K562 (cell line): ENCODE data around the gene EFHC1. TPM values are rescaled to one million over a fixed set of nuclear protein-coding genes. Genes with fewer than 3 reads are reported as not detected.

ENCODE experiments used
- ATAC-seq: fragments of 200-7000 bp; cut with Tn5 transposase; 3 replicates; pipeline ENCODE4 v1.9.1; 2020; ENCODE audit warnings: moderate library complexity
- BruUV-seq: library from RNA; stranded (reverse); fragments of 400-500 nt; replicated peaks from 2 replicates; lab custom pipeline; 2021; lab: Mats Ljungman, UMichigan
- CTCF ChIA-PET: fragments of 300-600 bp; formaldehyde crosslinking; extraction: SDS; loops from one replicate; lab custom pipeline; 2021; ENCODE audit warnings: low intra/inter-chr PET ratio; lab: Yijun Ruan, JAX
- POLR2A ChIA-PET: fragments of 300-600, 350-650 bp; sonication (Branson Sonifier 250); formaldehyde crosslinking; extraction: SDS; loops from one replicate; lab custom pipeline; 2021; ENCODE audit warnings: antibody characterized with exemption, inconsistent platforms; lab: Yijun Ruan, JAX
- DNase-seq, 4 experiments: peaks; one replicate each; pipeline versions ENCODE4 v3.0.0 to v3.0.0-alpha.2; 2011 to 2018; ENCODE audit warnings: low spot score in 3 of 4, mixed read lengths in 3 of 4; ENCODE audit errors: extremely low read depth in 1 of 4
- FAIRE-seq: peaks from 2 replicates; lab custom pipeline; 2011; peaks lifted over from hg19 to GRCh38; lab: Jason Lieb, UNC
- H2AFZ ChIP-seq: 2 replicates; pipeline ENCODE4 v1.6.0; 2011; ENCODE audit warnings: low read depth, low read length, control low read depth, inconsistent platforms
- H3K27ac ChIP-seq: fragments of 200-600 bp; 3 replicates; pipeline ENCODE4 v1.8.0; 2011; ENCODE audit warnings: low read depth, mild to moderate bottlenecking, control low read depth, inconsistent platforms, low read length, moderate library complexity, mixed read lengths; ENCODE audit errors: extremely low read depth
- H3K27me3 ChIP-seq, 2 experiments: fragments of 300-600 bp in 1 of 2; 2 replicates in 1 of 2; 3 replicates in 1 of 2; pipeline versions ENCODE4 v1.6.0 to v1.8.0; 2011; ENCODE audit warnings: inconsistent platforms in 2 of 2, low read length in 2 of 2, mild to moderate bottlenecking in 1 of 2, mixed read lengths in 1 of 2, moderate library complexity in 1 of 2; ENCODE audit not compliant: control insufficient read depth in 2 of 2, insufficient read depth in 2 of 2
- H3K36me3 ChIP-seq: fragments of 300-600 bp; 3 replicates; pipeline ENCODE4 v1.8.0; 2011; ENCODE audit warnings: mild to moderate bottlenecking, low read length, inconsistent platforms; ENCODE audit not compliant: control insufficient read depth, insufficient read depth
- H3K4me1 ChIP-seq, 2 experiments: fragments of 200-600 bp in 1 of 2; replicated peaks in 1 of 2; 2 replicates in 1 of 2; 3 replicates in 1 of 2; pipeline versions ENCODE4 v1.5.1 to v1.8.0; 2011; ENCODE audit warnings: inconsistent platforms in 2 of 2, low read length in 2 of 2, mild to moderate bottlenecking in 1 of 2, mixed read lengths in 1 of 2, moderate library complexity in 1 of 2; ENCODE audit not compliant: control insufficient read depth in 2 of 2, insufficient read depth in 2 of 2
- H3K4me2 ChIP-seq: 2 replicates; pipeline ENCODE4 v1.6.1; 2011; ENCODE audit warnings: low read length, control low read depth, inconsistent platforms, mixed read lengths; ENCODE audit not compliant: insufficient read depth
- H3K4me3 ChIP-seq: fragments of 200-600 bp; sonication (generic), shearing (Covaris generic); 2 replicates; pipeline ENCODE4 v1.5.1; 2016; ENCODE audit warnings: control low read depth, inconsistent platforms
- H3K79me2 ChIP-seq: fragments of 200-600 bp; 3 replicates; pipeline ENCODE4 v1.8.0; 2011; ENCODE audit warnings: low read length, inconsistent platforms; ENCODE audit not compliant: control insufficient read depth, insufficient read depth
- H3K9ac ChIP-seq, 2 experiments: 2 replicates each; pipeline versions ENCODE4 v1.6.0 to v1.6.1; 2011; ENCODE audit warnings: low read depth in 2 of 2, low read length in 2 of 2, control low read depth in 1 of 2, inconsistent platforms in 1 of 2, mild to moderate bottlenecking in 1 of 2, mixed read lengths in 1 of 2; ENCODE audit not compliant: insufficient read depth in 1 of 2
- H3K9me1 ChIP-seq: one replicate; pipeline ENCODE4 v1.6.0; 2011; ENCODE audit warnings: inconsistent platforms, mild to moderate bottlenecking, low read length, moderate library complexity; ENCODE audit not compliant: control insufficient read depth, insufficient read depth
- H3K9me3 ChIP-seq: replicated peaks from 2 replicates; pipeline ENCODE4 v1.5.1; 2011; ENCODE audit warnings: low read depth, low read length, inconsistent platforms; ENCODE audit not compliant: control insufficient read depth, insufficient read depth
- H4K20me1 ChIP-seq: replicated peaks from 2 replicates; pipeline ENCODE4 v1.6.1; 2011; ENCODE audit warnings: low read length, inconsistent platforms, mixed read lengths; ENCODE audit not compliant: control insufficient read depth, insufficient read depth
- CBFA2T2 ChIP-seq: fragments of 450-650 bp; conservative IDR thresholded peaks from 2 replicates; pipeline ENCODE4 v1.6.1; 2017; ENCODE audit warnings: mild to moderate bottlenecking
- CBFA2T3 ChIP-seq: fragments of 450-650 bp; IDR thresholded peaks from 2 replicates; pipeline ENCODE4 v1.6.1; 2017
- CEBPB ChIP-seq: fragments of 450-650 bp; IDR thresholded peaks from 2 replicates; pipeline ENCODE4 v1.6.1; 2016; ENCODE audit warnings: missing genetic modification characterization, missing compliant biosample characterization
- CGGBP1 ChIP-seq: fragments of 250-450 bp; sonication (Bioruptor Pico); IDR thresholded peaks from 2 replicates; pipeline ENCODE4 v1.9.0; 2021; ENCODE audit warnings: mild to moderate bottlenecking
- PHTF2 ChIP-seq: fragments of 250-450 bp; sonication (Bioruptor Pico); IDR thresholded peaks from 2 replicates; pipeline ENCODE4 v1.5.0; 2021; ENCODE audit warnings: mild to moderate bottlenecking
- SMAD2 ChIP-seq: fragments of 150-350 bp; IDR thresholded peaks from 2 replicates; pipeline ENCODE4 v1.6.1; 2014; ENCODE audit warnings: low read depth, mild to moderate bottlenecking, low read length
- SNIP1 ChIP-seq: fragments of 450-650 bp; IDR thresholded peaks from 2 replicates; pipeline ENCODE4 v1.7.1; 2017; ENCODE audit warnings: low read depth, mild to moderate bottlenecking
- TEAD4 ChIP-seq, 2 experiments: sonication (generic) in 1 of 2; formaldehyde crosslinking in 1 of 2; IDR thresholded peaks; 2 replicates each; pipeline versions ENCODE4 v1.6.1 to v1.8.0; 2012 to 2022; ENCODE audit warnings: borderline replicate concordance in 1 of 2, inconsistent platforms in 1 of 2, low read length in 1 of 2, mild to moderate bottlenecking in 1 of 2, missing genetic modification reagents in 1 of 2
- ZC3H4 ChIP-seq: sonication (generic); formaldehyde crosslinking; IDR thresholded peaks from 2 replicates; pipeline ENCODE4 v1.9.0; 2021; ENCODE audit warnings: missing genetic modification reagents, borderline replicate concordance
- WGBS: fragments of 100-300 bp; shearing (Covaris generic); methylation state at CpG from one replicate; pipeline ENCODE4 v1.1.6; 2016; ENCODE audit warnings: low coverage, mixed read lengths; ENCODE audit not compliant: insufficient coverage; ENCODE audit errors: missing lambda C conversion rate; 5-methylcytosine and 5-hydroxymethylcytosine counted together
- in situ Hi-C: fragments of 300-500 bp; cut with MboI; formaldehyde crosslinking; loops from 4 replicates; pipeline ENCODE4 v1.15.0; 2018; ENCODE audit warnings: inconsistent platforms, mixed read lengths
- intact Hi-C: fragments of 100-400 bp; cut with micrococcal nuclease; formaldehyde crosslinking; loops from 2 replicates; pipeline ENCODE4 v1.14.2; 2022
- polyA plus RNA-seq, 8 experiments: library from polyadenylated mRNA; depleted of rRNA in 4 of 8; stranded (reverse) in 5 of 8; unstranded in 3 of 8; fragments of >200 nt; fragmentation: Nextera tagmentation in 2 of 8; fragmentation: Illumina TruSeq in 1 of 8; extraction: Ambion mirVana in 2 of 8; extraction: Trizol in 1 of 8; gene quantifications; 2 replicates each; pipeline versions ENCODE4 v1.2.1 to v1.2.3, GENCODE V29; 2011 to 2014; ENCODE audit warnings: inconsistent platforms in 1 of 8, missing spikeins in 1 of 8
- total RNA-seq, 7 experiments: library from RNA; depleted of rRNA in 6 of 7; stranded (reverse); fragments of >200 nt in 6 of 7; fragmentation: Illumina TruSeq in 2 of 7; extraction: Trizol in 2 of 7; gene quantifications; 2 replicates each; pipeline versions ENCODE4 v1.2.1 to v1.2.3, GENCODE V29; 2011 to 2021; ENCODE audit warnings: low replicate concordance in 1 of 7

Gene EFHC1
- total and polyA plus RNA-seq, 9 of the 15 experiments (the other 6 are each of a cell fraction or from before 2014, with no cell fraction given): 9.5 to 31.0 (median 14.9) TPM

GRCh38 chr6:52558266-52559000, 138.3 kb downstream of the EFHC1 start:
- in situ Hi-C loops: no loop called here
- WGBS: 62% methylated on average over 6 of the region's 6 CpGs
- no peaks in the 10 kb centered on the region for H3K27me3 ChIP-seq
- peak in 1 of 4 experiments; percentile 23 for DNase-seq
- no peaks in the 10 kb centered on the region for H3K9me1 ChIP-seq
- POLR2A ChIA-PET: interaction anchor here (0.7 kb wide), 1 partner anchor 12 kb away, joined by 3 read pairs; no protein-coding TSS in a partner anchor
- BruUV-seq: no TSS peak
- no peak overlapping the region for H3K4me2 ChIP-seq
- H3K36me3 ChIP-seq: no peaks in the 10 kb centered on the region
- H3K79me2 ChIP-seq: peaks cover 14% of the 10 kb centered on the region
- ATAC-seq: no peak; the same call in 1 of the 3 replicates
- H3K4me3 ChIP-seq: no peak overlapping the region
- no peak overlapping the region for H3K27ac ChIP-seq
- H2AFZ ChIP-seq: no peak overlapping the region
- H4K20me1 ChIP-seq: peaks cover 3% of the 10 kb centered on the region; the same call in 1 of the 2 replicates
- intact Hi-C loops: no loop called here
- no peak overlapping the region for H3K9ac ChIP-seq
- TF ChIP-seq CBFA2T2 (peak; percentile 20; the same call in 1 of the 2 replicates), SMAD2 (no peak), CBFA2T3 (peak; percentile 54), CGGBP1 (CRISPR knock-in tag) (no peak), PHTF2 (CRISPR knock-in tag) (no peak), ZC3H4 (CRISPR knock-in tag) (no peak), TEAD4 (IDR thresholded peaks at IDR 0.05; ENCODE audit: low read length) (0 out of 2 replicates have a peak, but pooled peaks have one; percentile 11), TEAD4 (CRISPR knock-in tag; IDR thresholded peaks at IDR 0.05; ENCODE audit: borderline replicate concordance) (no peak), CEBPB (peak; percentile 67), SNIP1 (no peak)
- TF ChIP-seq, all 486 proteins: peak for 4
- CTCF ChIA-PET: no interaction called here
- Histone ChIP-seq H3K9me3 (no peaks in the 10 kb centered on the region), H3K4me1 (peaks cover 9 to 20% of the 10 kb centered on the region in 2 experiments)
- FAIRE-seq: peak; percentile 64
